Right lobe of liver (tissue), 6 donors: ENCODE measurements around the gene TNFRSF13B. TPM values are rescaled to one million over a fixed set of nuclear protein-coding genes. Genes with fewer than 3 reads are reported as not detected.

ENCODE experiments used
- ATAC-seq, 4 donors: fragments of 200-7000 bp; cut with Tn5 transposase; one replicate each; pipeline ENCODE4 v1.9.1; 2020; ENCODE audit warnings: mild to moderate bottlenecking in 4 of 4, moderate library complexity in 4 of 4
- DNase-seq, 3 donors: peaks; one replicate each; pipeline ENCODE4 v3.0.0-alpha.2; 2020
- H3K27ac ChIP-seq, 3 donors: fragments of 200-600 bp; one replicate each; pipeline ENCODE4 v1.8.0; 2022
- H3K27me3 ChIP-seq, 2 donors: fragments of 200-600 bp; one replicate each; pipeline ENCODE4 v1.8.0; 2022
- H3K36me3 ChIP-seq, 4 donors: fragments of 200-600 bp; sonication (generic) in 1 of 4; one replicate each; pipeline versions ENCODE4 v1.5.1 to v1.8.0; 2017 to 2022; ENCODE audit warnings: control low read depth in 1 of 4
- H3K4me1 ChIP-seq, 4 donors: fragments of 200-600 bp; sonication (generic) in 1 of 4; one replicate each; pipeline versions ENCODE4 v1.5.1 to v1.8.0; 2017 to 2022; ENCODE audit warnings: control low read depth in 1 of 4
- H3K4me3 ChIP-seq, 3 donors: fragments of 200-600 bp; one replicate each; pipeline ENCODE4 v1.8.0; 2022
- H3K9me3 ChIP-seq, 4 donors: fragments of 200-600 bp; sonication (generic) in 1 of 4; one replicate each; pipeline versions ENCODE4 v1.5.1 to v1.8.0; 2017 to 2022; ENCODE audit warnings: control low read depth in 1 of 4
- CTCF ChIP-seq, 4 donors: fragments of 200-600 bp in 3 of 4; fragments of 450-650 bp in 1 of 4; IDR thresholded peaks; one replicate each; pipeline versions ENCODE4 v1.5.1 to v1.8.0; 2016 to 2022; ENCODE audit warnings: antibody characterized with exemption in 4 of 4, mild to moderate bottlenecking in 2 of 4
- POLR2A ChIP-seq: fragments of 450-650 bp; IDR thresholded peaks from one replicate; pipeline ENCODE4 v1.6.1; 2017; ENCODE audit warnings: antibody characterized with exemption, mild to moderate bottlenecking
- WGBS: methylation state at CpG from one replicate; pipeline ENCODE4 v1.1.6; 2018; ENCODE audit warnings: low coverage, low lambda C conversion rate; ENCODE audit not compliant: insufficient coverage; ENCODE audit errors: missing lambda C conversion rate; 5-methylcytosine and 5-hydroxymethylcytosine counted together
- intact Hi-C, 2 donors: fragments of 100-400 bp; cut with DNase I; formaldehyde crosslinking; loops; one replicate each; pipeline versions ENCODE4 v1.11.2 to v1.14.1; 2022
- total RNA-seq, 6 experiments: library from RNA; depleted of rRNA in 2 of 6; stranded (reverse); fragments of >200 nt in 2 of 6; fragmentation: NEBNext Ultra II Directional in 3 of 6; extraction: Animal tissue kit (Norgen Biotek cat#: 25700) in 3 of 6; gene quantifications; one replicate each; pipeline versions ENCODE4 v1.1.0 to v1.2.4, GENCODE V29; 2016 to 2023
- donor health status: DM: no; HTN: yes; CAD: no.
- donor health status: DM: no; HTN: no; CAD: no.
- donor health status: DM: no; HTN: no; CAD: no.
- donor health status: DM: no; HTN: yes; CAD: no.
- donor health status: DM: no; HTN: yes; CAD: no.

TNFRSF13B gene
- total RNA-seq, 6 experiments from 2014 or later = 0.44 TPM; not detected in 5

DNA sequence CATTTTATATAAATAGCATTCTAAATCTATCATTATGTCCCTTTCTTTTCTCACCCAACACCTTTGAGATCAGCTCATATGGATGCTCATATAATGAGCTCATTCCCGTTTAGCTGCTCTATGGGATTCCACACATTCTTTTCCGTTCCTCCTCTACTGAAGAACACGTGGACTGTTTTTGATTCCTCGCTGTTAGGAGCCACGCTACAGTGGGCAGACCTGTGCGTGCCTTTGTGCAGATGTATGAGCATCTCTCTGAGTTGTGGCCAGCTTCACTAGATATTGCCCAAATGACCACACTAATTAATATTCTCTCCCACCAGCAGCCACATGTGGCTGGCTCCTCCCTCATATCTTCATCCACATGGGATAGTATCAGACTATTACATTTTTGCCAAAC lies 6.0 kb upstream of the TNFRSF13B start:
- 71% methylated on average over 6 of the region's 6 CpGs for WGBS
- Histone ChIP-seq H3K4me1 (no peaks in the 10 kb centered on the region), H3K27ac (no peak overlapping the region), H3K4me3 (no peak overlapping the region), H3K27me3 (no peaks in the 10 kb centered on the region), H3K9me3 (no peaks in the 10 kb centered on the region), H3K36me3 (no peaks in the 10 kb centered on the region)
- DNase-seq (no peak), ATAC-seq (no peak)
- intact Hi-C loops = no loop called here
- TF ChIP-seq CTCF (IDR thresholded peaks at IDR 0.05) (no peak), POLR2A (no peak)

GRCh38 chr17:16976725-16977550 lies 5.0 kb upstream of the TNFRSF13B start:
- no peaks in the 10 kb centered on the region for H3K36me3 ChIP-seq
- no peaks in the 10 kb centered on the region for H3K9me3 ChIP-seq
- no peaks in the 10 kb centered on the region for H3K4me1 ChIP-seq
- no peak for ATAC-seq
- H3K4me3 ChIP-seq = no peak overlapping the region
- TF ChIP-seq CTCF (IDR thresholded peaks at IDR 0.05) = no peak
- no peak for TF ChIP-seq POLR2A
- DNase-seq = no peak
- no peak overlapping the region for H3K27ac ChIP-seq
- intact Hi-C loops = no loop called here
- no peaks in the 10 kb centered on the region for H3K27me3 ChIP-seq
- WGBS = 66% methylated on average over 8 of the region's 9 CpGs

DNA sequence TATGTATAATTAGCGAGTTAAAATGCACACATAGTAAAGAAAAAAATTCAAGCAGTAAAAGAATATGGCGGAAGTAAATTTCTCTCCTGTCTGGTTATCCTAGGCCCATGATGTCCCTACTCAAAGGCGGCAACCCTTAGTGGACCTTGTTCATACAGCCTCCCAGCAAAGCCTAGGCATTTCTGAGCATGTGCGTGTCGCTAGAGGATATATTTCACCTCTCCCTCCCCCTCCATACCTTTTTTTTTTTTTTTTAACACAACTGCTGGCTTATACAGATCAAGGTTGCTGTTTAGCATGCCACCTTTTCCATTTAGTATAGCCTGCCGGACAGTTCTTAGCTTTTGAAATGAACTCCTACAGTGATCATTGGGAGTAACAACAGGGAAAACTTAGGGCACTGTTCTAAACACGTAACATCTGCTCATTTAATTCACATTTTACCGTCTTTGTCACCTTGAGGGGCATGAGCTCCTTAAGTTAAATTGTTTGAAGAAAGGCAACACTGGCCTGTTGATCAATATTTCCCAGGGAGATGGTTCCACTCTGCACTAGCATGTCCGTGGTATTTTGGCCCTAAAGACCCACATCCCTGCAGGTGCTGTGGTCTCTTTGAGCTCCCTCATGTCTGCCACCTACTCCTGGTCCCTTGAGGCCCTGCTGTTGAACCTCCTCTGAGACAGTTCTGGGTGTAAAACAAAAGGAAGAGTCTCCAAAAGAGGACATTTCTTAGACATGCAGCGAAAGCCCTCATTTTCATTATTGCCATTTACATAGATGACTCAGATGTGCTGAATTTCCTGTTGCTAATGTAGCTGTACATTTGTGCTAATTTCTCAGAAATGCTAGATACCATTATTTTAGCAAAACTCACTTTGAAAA lies 4.1 kb upstream of the TNFRSF13B start:
- DNase-seq (no peak), ATAC-seq (no peak)
- Histone ChIP-seq H3K27ac (no peak overlapping the region), H3K27me3 (no peaks in the 10 kb centered on the region), H3K9me3 (no peaks in the 10 kb centered on the region), H3K36me3 (no peaks in the 10 kb centered on the region), H3K4me3 (no peak overlapping the region), H3K4me1 (no peaks in the 10 kb centered on the region)
- TF ChIP-seq POLR2A (no peak), CTCF (IDR thresholded peaks at IDR 0.05) (no peak)
- 67% methylated on average over 10 of the region's 10 CpGs for WGBS
- intact Hi-C loops = no loop called here

GRCh38 chr17:16975277-16975651 lies 3.3 kb upstream of the TNFRSF13B start:
- Histone ChIP-seq H3K36me3 (no peaks in the 10 kb centered on the region), H3K27me3 (no peaks in the 10 kb centered on the region), H3K4me1 (no peaks in the 10 kb centered on the region), H3K4me3 (no peak overlapping the region), H3K9me3 (no peaks in the 10 kb centered on the region), H3K27ac (no peak overlapping the region)
- ATAC-seq = no peak
- intact Hi-C loops = no loop called here
- DNase-seq = no peak
- TF ChIP-seq POLR2A = no peak
- TF ChIP-seq CTCF (IDR thresholded peaks at IDR 0.05) = no peak
- 69% methylated on average over 2 of the region's 2 CpGs for WGBS
